ENCODE data around the gene OR10AD1. TPM values are rescaled to one million over a fixed set of nuclear protein-coding genes. Genes with fewer than 3 reads are reported as not detected.
"Not testable (repeated sequence)": the region's sequence is repeated elsewhere in the genome, so short reads cannot be mapped to it uniquely, and the experiment has no call there.

Gene OR10AD1
- not detected for total RNA-seq
- long read RNA-seq: 0 reads

GRCh38 chr12:48203192-48203591 is at the start of gene OR10AD1:
TSS of gene OR10AD1 (minus strand) at chr12:48203292. CDS start at chr12:48203292, 0 bp downstream.
- no peak for DNase-seq
- ATAC-seq: no peak
- Histone ChIP-seq H3K36me3 (no peaks in the 10 kb centered on the region), H3K4me1 (peaks cover 0 to 11% (median 0%) of the 10 kb centered on the region in 4 donors), H3K9me3 (peaks cover 0 to 17% (median 0%) of the 10 kb centered on the region in 4 donors), H3K4me3 (no peak within 1 kb of the TSS), H3K27me3 (no peaks in the 10 kb centered on the region), H3K27ac (no peak within 1 kb of the TSS)
- intact Hi-C loops (cut with DNase I): no loop called here
- no peak for TF ChIP-seq POLR2A (IDR thresholded peaks at IDR 0.05)
- TF ChIP-seq, protein P1, sequence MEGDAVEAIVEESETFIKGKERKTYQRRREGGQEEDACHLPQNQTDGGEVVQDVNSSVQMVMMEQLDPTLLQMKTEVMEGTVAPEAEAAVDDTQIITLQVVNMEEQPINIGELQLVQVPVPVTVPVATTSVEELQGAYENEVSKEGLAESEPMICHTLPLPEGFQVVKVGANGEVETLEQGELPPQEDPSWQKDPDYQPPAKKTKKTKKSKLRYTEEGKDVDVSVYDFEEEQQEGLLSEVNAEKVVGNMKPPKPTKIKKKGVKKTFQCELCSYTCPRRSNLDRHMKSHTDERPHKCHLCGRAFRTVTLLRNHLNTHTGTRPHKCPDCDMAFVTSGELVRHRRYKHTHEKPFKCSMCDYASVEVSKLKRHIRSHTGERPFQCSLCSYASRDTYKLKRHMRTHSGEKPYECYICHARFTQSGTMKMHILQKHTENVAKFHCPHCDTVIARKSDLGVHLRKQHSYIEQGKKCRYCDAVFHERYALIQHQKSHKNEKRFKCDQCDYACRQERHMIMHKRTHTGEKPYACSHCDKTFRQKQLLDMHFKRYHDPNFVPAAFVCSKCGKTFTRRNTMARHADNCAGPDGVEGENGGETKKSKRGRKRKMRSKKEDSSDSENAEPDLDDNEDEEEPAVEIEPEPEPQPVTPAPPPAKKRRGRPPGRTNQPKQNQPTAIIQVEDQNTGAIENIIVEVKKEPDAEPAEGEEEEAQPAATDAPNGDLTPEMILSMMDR (IDR thresholded peaks at IDR 0.05): no peak
- 52% methylated on average over 4 of the region's 4 CpGs for WGBS (ENCODE audit: insufficient coverage, low coverage, low lambda C conversion rate, missing lambda C conversion rate)

- intact Hi-C loops (cut with DNase I): no loop called here
- TF ChIP-seq, protein P1 (IDR thresholded peaks at IDR 0.05): no peak
- TF ChIP-seq POLR2A (IDR thresholded peaks at IDR 0.05): no peak
- Histone ChIP-seq H3K27me3 (no peaks in the 10 kb centered on the region), H3K9me3 (no peaks in the 10 kb centered on the region), H3K36me3 (no peaks in the 10 kb centered on the region), H3K27ac (no peak overlapping the region), H3K4me3 (no peak overlapping the region), H3K4me1 (no peaks in the 10 kb centered on the region)
- no peak for ATAC-seq
- 45% methylated on average over 1 of the region's 5 CpGs for WGBS (ENCODE audit: insufficient coverage, low coverage, low lambda C conversion rate, missing lambda C conversion rate)
- DNase-seq: no peak
Measured at GRCh38 chr12:48247181-48247966, 44.3 kb upstream of the OR10AD1 start.

DNA sequence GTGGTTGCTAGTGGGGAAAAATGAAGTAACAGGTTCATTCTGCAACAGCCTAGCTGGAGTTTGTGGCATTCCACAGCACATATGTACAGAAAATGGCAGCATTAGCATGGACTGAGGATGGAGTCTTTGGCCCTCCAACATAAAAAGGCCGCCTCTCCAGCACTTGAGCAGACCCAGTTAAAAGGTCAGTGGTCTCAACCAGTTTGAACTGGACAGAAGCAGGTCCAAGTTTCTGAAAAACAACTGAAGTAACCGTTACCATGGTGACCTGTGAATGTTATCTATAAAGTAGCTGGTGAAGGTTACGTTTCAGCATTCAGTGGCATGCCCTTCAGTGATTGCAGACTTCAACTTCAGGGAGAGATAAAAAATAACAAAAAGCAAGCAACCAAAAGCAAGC is 34.1 kb upstream of the OR10AD1 start:
- intact Hi-C loops (cut with DNase I): no loop called here
- no peak for DNase-seq
- Histone ChIP-seq H3K27me3 (no peaks in the 10 kb centered on the region), H3K4me1 (no peaks in the 10 kb centered on the region), H3K27ac (no peak overlapping the region), H3K4me3 (no peak overlapping the region), H3K9me3 (no peaks in the 10 kb centered on the region), H3K36me3 (no peaks in the 10 kb centered on the region)
- 30% methylated on average over 3 of the region's 3 CpGs for WGBS (ENCODE audit: insufficient coverage, low coverage, low lambda C conversion rate, missing lambda C conversion rate)
- TF ChIP-seq, protein P1 (IDR thresholded peaks at IDR 0.05): no peak
- no peak for TF ChIP-seq POLR2A (IDR thresholded peaks at IDR 0.05)
- ATAC-seq: no peak

DNA sequence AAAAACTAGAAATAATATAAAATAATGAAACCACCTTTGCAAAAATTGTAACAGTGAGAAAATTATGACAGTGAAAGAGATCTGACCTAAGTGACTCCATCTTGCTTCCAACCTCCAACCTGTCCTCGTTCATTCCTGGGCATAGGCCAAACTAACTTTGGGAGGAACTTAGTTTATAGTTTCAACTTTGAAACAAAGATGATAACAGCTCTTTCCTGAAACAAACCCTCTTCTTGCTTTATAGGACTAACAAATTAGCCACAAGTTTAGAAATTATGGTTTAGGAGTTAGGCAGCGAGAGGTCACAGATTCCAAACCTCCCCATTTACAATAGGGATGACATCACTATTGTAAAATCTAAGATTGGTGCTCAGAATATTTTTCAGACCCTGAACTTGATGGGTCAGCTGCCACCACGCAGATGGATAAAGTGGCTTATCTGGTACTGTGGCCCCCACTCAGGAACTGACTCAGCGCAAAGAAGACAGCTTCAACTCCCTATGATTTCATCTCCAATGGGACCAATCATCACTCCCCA is 32.8 kb upstream of the OR10AD1 start:
- no peaks in the 10 kb centered on the region for H3K4me1 ChIP-seq
- intact Hi-C loops (cut with DNase I): no loop called here
- no peak for DNase-seq
- ATAC-seq: no peak
- H3K4me3 ChIP-seq: no peak overlapping the region
- WGBS (ENCODE audit: insufficient coverage, low coverage, low lambda C conversion rate, missing lambda C conversion rate): 54% methylated on average over 3 of the region's 4 CpGs
- H3K27ac ChIP-seq: no peak overlapping the region
- TF ChIP-seq, protein P1 (IDR thresholded peaks at IDR 0.05): no peak
- no peak for TF ChIP-seq POLR2A (IDR thresholded peaks at IDR 0.05)
- no peaks in the 10 kb centered on the region for H3K27me3 ChIP-seq
- H3K36me3 ChIP-seq: no peaks in the 10 kb centered on the region
- H3K9me3 ChIP-seq: no peaks in the 10 kb centered on the region

DNA sequence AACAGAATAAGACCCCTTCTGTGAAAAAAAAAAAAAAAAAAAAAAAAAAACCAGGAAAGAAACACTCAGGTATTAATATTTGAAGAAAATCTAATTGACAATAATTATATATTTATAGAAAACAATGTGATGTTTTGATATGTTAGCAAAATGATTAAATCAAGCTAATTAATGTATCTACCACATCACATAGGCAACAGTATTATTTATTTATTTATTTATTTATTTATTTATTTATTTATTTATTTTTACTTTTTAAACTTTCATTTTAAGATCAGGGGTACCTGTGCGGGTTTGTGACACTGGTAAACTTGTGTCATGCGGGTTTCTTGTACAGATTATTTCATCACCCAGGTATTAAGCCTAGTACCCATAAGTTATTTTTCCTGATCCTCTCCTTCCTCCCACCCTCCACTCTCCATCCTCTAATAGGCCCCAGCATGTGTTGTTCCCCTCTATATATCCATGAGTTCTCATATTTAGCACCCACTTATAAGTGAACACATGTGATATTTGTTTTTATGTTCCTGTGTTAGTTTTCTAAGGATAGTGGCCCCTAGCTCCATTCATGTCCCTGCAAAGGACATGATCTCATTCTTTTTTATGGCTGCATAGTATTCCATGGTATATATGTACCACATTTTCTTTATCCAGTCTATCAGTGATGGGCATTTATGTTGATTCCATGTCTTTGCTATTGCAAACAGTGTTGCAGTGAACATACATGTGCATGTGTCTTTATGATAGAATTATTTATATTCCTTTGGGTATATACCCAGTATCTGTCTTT is 28.3 kb upstream of the OR10AD1 start:
- DNase-seq; intact Hi-C loops (cut with DNase I); H3K4me3 ChIP-seq; H3K36me3 ChIP-seq; H3K9me3 ChIP-seq; H3K4me1 ChIP-seq; H3K27me3 ChIP-seq; ATAC-seq; H3K27ac ChIP-seq: not testable (repeated sequence)
- WGBS (ENCODE audit: insufficient coverage, low coverage, low lambda C conversion rate, missing lambda C conversion rate): 80% methylated on average over 2 of the region's 2 CpGs

- H3K4me1 ChIP-seq; H3K36me3 ChIP-seq; H3K4me3 ChIP-seq; H3K9me3 ChIP-seq; H3K27me3 ChIP-seq; intact Hi-C loops (cut with DNase I); DNase-seq; ATAC-seq; H3K27ac ChIP-seq: not testable (repeated sequence)
- WGBS (ENCODE audit: insufficient coverage, low coverage, low lambda C conversion rate, missing lambda C conversion rate): 43% methylated on average over 3 of the region's 3 CpGs
Measured at GRCh38 chr12:48224533-48224932, 21.4 kb upstream of the OR10AD1 start.

All from right lobe of liver (tissue), 6 donors.